ENCODE results near the gene MCC.

The MCC gene

GRCh38 chr5:113513384-113514288 is 25.4 kb upstream of the MCC start, which contains the start of gene YTHDC2:
Gene YTHDC2 (plus strand): TSS chr5:113513694. CDS start chr5:113513896, 202 bp downstream.
- FAIRE-seq: peak; percentile 98
- peak; percentile 87 for TF ChIP-seq POLR2A (IDR thresholded peaks at IDR 0.05; ENCODE audit: low read depth, low read length)
- TF ChIP-seq SPI1 (IDR thresholded peaks at IDR 0.05; ENCODE audit: low read depth, low read length): peak; percentile 52
- peak; percentile 91 for TF ChIP-seq TAF1 (IDR thresholded peaks at IDR 0.05; ENCODE audit: low read depth, low read length)
- TF ChIP-seq POLR2AphosphoS5 (IDR thresholded peaks at IDR 0.05; ENCODE audit: low read depth, low read length): peak; percentile 84
- no peak for TF ChIP-seq PAX5 (IDR thresholded peaks at IDR 0.05; ENCODE audit: insufficient read depth, low read length, severe bottlenecking)
- peak; percentile 78 for TF ChIP-seq POU2F2 (IDR thresholded peaks at IDR 0.05; ENCODE audit: low read depth, low read length)
- DNase-seq (ENCODE audit: insufficient read length, low spot score): peak; percentile 48

GRCh38 chr5:113512341-113512740 is 24.1 kb upstream of the MCC start:
- TF ChIP-seq POLR2AphosphoS5 (IDR thresholded peaks at IDR 0.05; ENCODE audit: low read depth, low read length) (no peak), TAF1 (IDR thresholded peaks at IDR 0.05; ENCODE audit: low read depth, low read length) (no peak), SPI1 (IDR thresholded peaks at IDR 0.05; ENCODE audit: low read depth, low read length) (no peak), POLR2A (IDR thresholded peaks at IDR 0.05; ENCODE audit: low read depth, low read length) (no peak), POU2F2 (IDR thresholded peaks at IDR 0.05; ENCODE audit: low read depth, low read length) (no peak), PAX5 (IDR thresholded peaks at IDR 0.05; ENCODE audit: insufficient read depth, low read length, severe bottlenecking) (no peak)
- no peak for FAIRE-seq

DNA sequence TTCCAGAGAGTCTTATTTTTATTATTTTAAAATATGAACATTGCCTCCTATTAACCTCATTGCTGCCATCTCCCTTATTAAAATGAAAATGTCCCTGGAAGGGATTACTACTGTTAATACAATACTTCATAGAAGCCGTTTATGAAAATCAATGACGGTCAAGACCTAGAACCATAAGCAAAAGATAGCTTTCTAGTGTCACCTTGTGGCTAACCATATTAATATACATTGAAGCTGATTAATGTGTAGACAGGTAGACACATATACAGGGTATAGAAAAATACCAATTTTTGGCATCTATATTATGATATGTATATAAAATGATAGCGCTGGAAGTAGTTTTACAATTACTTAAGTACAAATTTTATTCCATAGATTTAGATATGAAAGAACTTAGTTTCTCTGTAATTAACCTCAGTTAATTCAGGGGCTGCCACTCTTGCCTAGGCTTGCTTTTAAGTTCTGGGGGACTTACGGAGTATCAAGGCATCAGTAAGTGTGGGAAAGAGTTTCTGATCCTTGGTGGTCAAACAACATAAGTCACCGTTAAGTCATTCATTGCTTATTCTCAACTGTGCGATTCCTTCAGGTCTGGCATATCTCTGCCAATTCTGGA is 22.7 kb upstream of the MCC start:
- no peak for DNase-seq (ENCODE audit: insufficient read length, low spot score)
- TF ChIP-seq POLR2AphosphoS5 (IDR thresholded peaks at IDR 0.05; ENCODE audit: low read depth, low read length) (no peak), TAF1 (IDR thresholded peaks at IDR 0.05; ENCODE audit: low read depth, low read length) (no peak), POU2F2 (IDR thresholded peaks at IDR 0.05; ENCODE audit: low read depth, low read length) (no peak), PAX5 (IDR thresholded peaks at IDR 0.05; ENCODE audit: insufficient read depth, low read length, severe bottlenecking) (no peak), POLR2A (IDR thresholded peaks at IDR 0.05; ENCODE audit: low read depth, low read length) (no peak), SPI1 (IDR thresholded peaks at IDR 0.05; ENCODE audit: low read depth, low read length) (no peak)
- FAIRE-seq: no peak

More at GRCh38 chr5:113512341-113512740, 24.1 kb upstream of the MCC start:
- no peak for DNase-seq (ENCODE audit: insufficient read length, low spot score)

- FAIRE-seq (no peak), DNase-seq (ENCODE audit: insufficient read length, low spot score) (no peak)
- TF ChIP-seq POLR2A (IDR thresholded peaks at IDR 0.05; ENCODE audit: low read depth, low read length) (no peak), TAF1 (IDR thresholded peaks at IDR 0.05; ENCODE audit: low read depth, low read length) (no peak), PAX5 (IDR thresholded peaks at IDR 0.05; ENCODE audit: insufficient read depth, low read length, severe bottlenecking) (no peak), SPI1 (IDR thresholded peaks at IDR 0.05; ENCODE audit: low read depth, low read length) (no peak)
Observed at GRCh38 chr5:113508756-113509155, 20.5 kb upstream of the MCC start.

- TF ChIP-seq TAF1 (IDR thresholded peaks at IDR 0.05; ENCODE audit: low read depth, low read length) (no peak), SPI1 (IDR thresholded peaks at IDR 0.05; ENCODE audit: low read depth, low read length) (peak; percentile 87)
- FAIRE-seq (no peak), DNase-seq (ENCODE audit: insufficient read length, low spot score) (no peak)
Observed at GRCh38 chr5:113507601-113508000, 19.3 kb upstream of the MCC start.

- no peak for TF ChIP-seq SPI1 (IDR thresholded peaks at IDR 0.05; ENCODE audit: low read depth, low read length)
- TF ChIP-seq POLR2AphosphoS5 (IDR thresholded peaks at IDR 0.05; ENCODE audit: low read depth, low read length): no peak
- TF ChIP-seq PAX5 (IDR thresholded peaks at IDR 0.05; ENCODE audit: insufficient read depth, low read length, severe bottlenecking): no peak
- TF ChIP-seq POU2F2 (IDR thresholded peaks at IDR 0.05; ENCODE audit: low read depth, low read length): no peak
- no peak for TF ChIP-seq POLR2A (IDR thresholded peaks at IDR 0.05; ENCODE audit: low read depth, low read length)
- no peak for TF ChIP-seq TAF1 (IDR thresholded peaks at IDR 0.05; ENCODE audit: low read depth, low read length)
- FAIRE-seq: no peak
Observed at GRCh38 chr5:113505181-113505580, 16.9 kb upstream of the MCC start.

GRCh38 chr5:113503146-113503545 is 14.9 kb upstream of the MCC start:
- DNase-seq (ENCODE audit: insufficient read length, low spot score) (no peak), FAIRE-seq (no peak)
- no peak for TF ChIP-seq TAF1 (IDR thresholded peaks at IDR 0.05; ENCODE audit: low read depth, low read length)
- no peak for TF ChIP-seq SPI1 (IDR thresholded peaks at IDR 0.05; ENCODE audit: low read depth, low read length)
- no peak for TF ChIP-seq PAX5 (IDR thresholded peaks at IDR 0.05; ENCODE audit: insufficient read depth, low read length, severe bottlenecking)
- no peak for TF ChIP-seq POLR2A (IDR thresholded peaks at IDR 0.05; ENCODE audit: low read depth, low read length)
- no peak for TF ChIP-seq POLR2AphosphoS5 (IDR thresholded peaks at IDR 0.05; ENCODE audit: low read depth, low read length)
- TF ChIP-seq POU2F2 (IDR thresholded peaks at IDR 0.05; ENCODE audit: low read depth, low read length): no peak

More at GRCh38 chr5:113505181-113505580, 16.9 kb upstream of the MCC start:
- no peak for DNase-seq (ENCODE audit: insufficient read length, low spot score)

GRCh38 chr5:113502073-113502472 is 13.8 kb upstream of the MCC start:
- DNase-seq (ENCODE audit: insufficient read length, low spot score): no peak
- TF ChIP-seq POU2F2 (IDR thresholded peaks at IDR 0.05; ENCODE audit: low read depth, low read length) (no peak), SPI1 (IDR thresholded peaks at IDR 0.05; ENCODE audit: low read depth, low read length) (no peak), POLR2A (IDR thresholded peaks at IDR 0.05; ENCODE audit: low read depth, low read length) (no peak), PAX5 (IDR thresholded peaks at IDR 0.05; ENCODE audit: insufficient read depth, low read length, severe bottlenecking) (no peak), TAF1 (IDR thresholded peaks at IDR 0.05; ENCODE audit: low read depth, low read length) (no peak)
- FAIRE-seq: no peak

DNA sequence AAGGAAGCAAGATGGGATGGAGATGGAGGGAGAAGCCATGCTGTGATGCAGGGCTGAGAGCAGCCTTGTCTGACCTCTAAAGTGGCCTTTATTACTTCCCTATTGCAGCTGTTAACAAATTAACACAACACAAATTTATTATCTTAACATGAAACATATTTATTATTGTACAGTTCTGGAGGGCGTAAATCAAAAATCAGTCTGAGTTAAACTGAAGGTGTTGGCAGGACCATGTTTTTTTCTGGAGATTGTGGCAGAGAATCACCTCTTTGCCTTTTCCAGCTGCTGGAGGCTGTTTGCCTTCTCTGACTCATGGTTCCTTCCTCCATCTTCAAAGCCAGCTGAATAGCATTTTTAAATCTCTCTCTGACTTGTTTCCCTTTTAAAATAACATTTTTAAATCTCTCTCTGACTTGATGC is 7.2 kb upstream of the MCC start:
- TF ChIP-seq POLR2A (IDR thresholded peaks at IDR 0.05; ENCODE audit: low read depth, low read length) (no peak), SPI1 (IDR thresholded peaks at IDR 0.05; ENCODE audit: low read depth, low read length) (no peak), POU2F2 (IDR thresholded peaks at IDR 0.05; ENCODE audit: low read depth, low read length) (no peak), TAF1 (IDR thresholded peaks at IDR 0.05; ENCODE audit: low read depth, low read length) (no peak), POLR2AphosphoS5 (IDR thresholded peaks at IDR 0.05; ENCODE audit: low read depth, low read length) (no peak), PAX5 (IDR thresholded peaks at IDR 0.05; ENCODE audit: insufficient read depth, low read length, severe bottlenecking) (no peak)
- DNase-seq (ENCODE audit: insufficient read length, low spot score) (no peak), FAIRE-seq (no peak)

Data from GM12891 (cell line).